ENCODE data around the gene NELFCD. TPM values are rescaled to one million over a fixed set of nuclear protein-coding genes. Genes with fewer than 3 reads are reported as not detected.

Gene NELFCD
- total and polyA plus RNA-seq, 9 of the 15 experiments (the other 6 are each of a cell fraction or from before 2014, with no cell fraction given): 11.7 to 163 (median 96.5) TPM

DNA sequence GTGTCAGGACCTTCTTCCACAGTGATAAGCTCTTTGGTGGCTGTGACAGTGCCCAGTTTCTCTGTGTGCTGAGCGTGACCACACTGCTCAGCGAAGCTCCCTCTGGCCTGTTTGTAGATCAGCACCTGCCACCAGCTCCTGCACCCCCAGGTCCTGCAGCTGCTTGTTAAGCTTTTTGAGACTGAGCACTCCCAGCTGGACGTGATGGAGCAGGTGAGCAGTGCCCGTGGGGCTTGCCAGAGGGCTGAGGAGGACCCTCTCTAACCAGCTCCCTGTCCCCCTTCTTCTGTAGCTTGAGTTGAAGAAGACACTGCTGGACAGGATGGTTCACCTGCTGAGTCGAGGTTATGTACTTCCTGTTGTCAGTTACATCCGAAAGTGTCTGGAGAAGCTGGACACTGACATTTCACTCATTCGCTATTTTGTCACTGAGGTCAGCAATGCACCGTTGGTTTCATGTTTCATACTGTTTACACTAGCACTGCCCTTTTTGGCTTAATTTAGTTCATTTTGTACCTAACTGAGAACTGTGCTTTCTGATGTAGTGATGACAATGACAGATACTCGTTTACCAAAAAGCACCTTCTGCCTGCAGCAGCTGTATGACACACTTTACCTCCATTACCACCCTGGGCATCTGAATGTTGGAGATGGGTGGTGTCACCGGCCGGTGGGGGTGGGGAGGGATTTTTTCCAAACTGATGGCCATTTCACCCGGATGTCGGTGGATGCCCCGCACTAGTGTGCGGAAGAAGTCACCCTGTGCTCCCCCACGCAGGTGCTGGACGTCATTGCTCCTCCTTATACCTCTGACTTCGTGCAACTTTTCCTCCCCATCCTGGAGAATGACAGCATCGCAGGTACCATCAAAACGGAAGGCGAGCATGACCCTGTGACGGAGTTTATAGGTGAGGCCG, 12.5 kb downstream of the NELFCD start:
- H3K79me2 ChIP-seq (ENCODE audit: control insufficient read depth, insufficient read depth, low read length): no peaks in the 10 kb centered on the region
- H3K27ac ChIP-seq (ENCODE audit: extremely low read depth, low read depth, low read length): no peak overlapping the region
- intact Hi-C loops (cut with micrococcal nuclease): no loop called here
- ATAC-seq (no peak; the same call in 2 of the 3 replicates), FAIRE-seq (no peak), DNase-seq (ENCODE audit: extremely low read depth in 1 of 4, low spot score in 3 of 4) (no peak)
- H3K4me2 ChIP-seq (ENCODE audit: insufficient read depth, low read length): no peak overlapping the region
- H3K4me1 ChIP-seq (replicated peaks in 1 of 2; ENCODE audit: control insufficient read depth in 2 of 2, insufficient read depth in 2 of 2, low read length in 2 of 2): peaks cover 0 to 7% of the 10 kb centered on the region in 2 experiments; a peak in 1 of 5 replicates
- WGBS (ENCODE audit: insufficient coverage, low coverage, missing lambda C conversion rate): 91% methylated on average over 23 of the region's 23 CpGs
- H3K36me3 ChIP-seq (ENCODE audit: control insufficient read depth, insufficient read depth, low read length): peaks cover 94% of the 10 kb centered on the region
- no peak overlapping the region for H3K9ac ChIP-seq (ENCODE audit: insufficient read depth in 1 of 2, low read depth in 2 of 2, low read length in 2 of 2)
- no peak overlapping the region for H2AFZ ChIP-seq (ENCODE audit: low read depth, low read length)
- H4K20me1 ChIP-seq (replicated peaks; ENCODE audit: control insufficient read depth, insufficient read depth, low read length): 0 out of 2 replicates have a peak, but pooled peaks cover 4% of the 10 kb centered on the region
- CTCF ChIA-PET (ENCODE audit: low intra/inter-chr PET ratio): no interaction called here
- no peaks in the 10 kb centered on the region for H3K27me3 ChIP-seq (ENCODE audit: control insufficient read depth in 2 of 2, insufficient read depth in 2 of 2, low read length in 2 of 2)
- H3K9me3 ChIP-seq (replicated peaks; ENCODE audit: control insufficient read depth, insufficient read depth, low read depth, low read length): no peaks in the 10 kb centered on the region
- in situ Hi-C loops (cut with MboI): no loop called here
- no TSS peak for BruUV-seq (replicated peaks)
- POLR2A ChIA-PET: interaction anchor here (0.6 to 4.0 kb wide), 8 partner anchors 11 to 39 kb away, joined by 3 to 29 read pairs (median 3); partner anchors contain the start of genes ATP5F1E, NELFCD and TUBB1
- no peaks in the 10 kb centered on the region for H3K9me1 ChIP-seq (ENCODE audit: control insufficient read depth, insufficient read depth, low read length)
- no peak overlapping the region for H3K4me3 ChIP-seq
- TF ChIP-seq SUPT5H (IDR thresholded peaks at IDR 0.05): 0 out of 2 replicates have a peak, but pooled peaks have one; percentile 27
- 0 out of 2 replicates have a peak, but pooled peaks have one; percentile 15 for TF ChIP-seq POLR2A (conservative IDR thresholded peaks at IDR 0.05)
- 0 out of 2 replicates have a peak, but pooled peaks have one; percentile 12 for TF ChIP-seq RBFOX2 (IDR thresholded peaks at IDR 0.05; ENCODE audit: low read depth, low read length)
- no peak for TF ChIP-seq THRA (IDR thresholded peaks at IDR 0.05)
- TF ChIP-seq ZNF24 (IDR thresholded peaks at IDR 0.05): no peak
- TF ChIP-seq POLR2G (IDR thresholded peaks at IDR 0.05; ENCODE audit: low read depth, low read length): peak; percentile 49; the same call in 1 of the 2 replicates
- 0 out of 2 replicates have a peak, but pooled peaks have one; percentile 49 for TF ChIP-seq POLR2AphosphoS2 (IDR thresholded peaks at IDR 0.05; ENCODE audit: low read length)
- TF ChIP-seq POLR2B (IDR thresholded peaks at IDR 0.05; ENCODE audit: low read depth, partially characterized antibody): peak; percentile 12
- TF ChIP-seq KLF16 (IDR thresholded peaks at IDR 0.05): no peak
